Body of pancreas (tissue), 4 donors: ENCODE data around the gene C5orf15. TPM values are rescaled to one million over a fixed set of nuclear protein-coding genes. Genes with fewer than 3 reads are reported as not detected.

Source experiments
- ATAC-seq: fragments of 150-250 bp; one replicate; pipeline ENCODE4 v1.9.1; 2016
- DNase-seq, 4 donors: peaks; one replicate each; pipeline ENCODE4 v3.0.0-alpha.2; 2019
- H3K27ac ChIP-seq, 4 donors: fragments of 200-600 bp; sonication (generic); 1 replicate in 3 of 4; 2 replicates in 1 of 4; pipeline versions ENCODE4 v1.5.1 to v1.6.1; 2016 to 2019; ENCODE audit warnings: mild to moderate bottlenecking in 1 of 4, mixed read lengths in 1 of 4, moderate library complexity in 1 of 4
- H3K27me3 ChIP-seq, 2 donors: fragments of 200-600 bp; sonication (generic); one replicate each; pipeline ENCODE4 v1.6.0; 2016; ENCODE audit warnings: mild to moderate bottlenecking in 1 of 2
- H3K36me3 ChIP-seq, 2 donors: fragments of 200-600 bp; sonication (generic); replicated peaks in 1 of 2; 2 replicates each; pipeline ENCODE4 v1.5.1; 2016; ENCODE audit warnings: low read depth in 2 of 2; ENCODE audit not compliant: insufficient read depth in 1 of 2
- H3K4me1 ChIP-seq: fragments of 200-600 bp; sonication (generic); one replicate; pipeline ENCODE4 v1.6.0; 2016
- H3K4me3 ChIP-seq, 2 donors: fragments of 200-600 bp; sonication (generic); 1 replicate in 1 of 2; 2 replicates in 1 of 2; pipeline ENCODE4 v1.5.1; 2016 to 2019
- H3K9me3 ChIP-seq, 3 donors: fragments of 200-600 bp; sonication (generic); 1 replicate in 2 of 3; 2 replicates in 1 of 3; pipeline ENCODE4 v1.5.1; 2016
- CTCF ChIP-seq, 7 experiments: fragments of 450-650 bp in 4 of 7; fragments of 200-600 bp in 3 of 7; sonication (generic) in 3 of 7; IDR thresholded peaks; one replicate each; pipeline ENCODE4 v1.5.1; 2016 to 2019; ENCODE audit warnings: antibody characterized with exemption in 7 of 7
- POLR2A ChIP-seq, 3 donors: fragments of 450-650 bp; IDR thresholded peaks; one replicate each; pipeline ENCODE4 v1.6.1; 2016; ENCODE audit warnings: antibody characterized with exemption in 3 of 3, mild to moderate bottlenecking in 2 of 3
- WGBS, 2 donors: methylation state at CpG; one replicate each; pipeline ENCODE4 v1.1.5; 2017; 5-methylcytosine and 5-hydroxymethylcytosine counted together
- intact Hi-C: fragments of 100-400 bp; cut with DNase I; formaldehyde crosslinking; loops from one replicate; pipeline ENCODE4 v1.15.1; 2023
- total RNA-seq, 2 donors: library from RNA; depleted of rRNA; stranded (reverse); fragments of >200 nt; gene quantifications; one replicate each; pipeline ENCODE4 v1.1.0, GENCODE V29; 2016

C5orf15 gene
- total RNA-seq, 2 donors from 2014 or later: 20.4 to 28.0 TPM

GRCh38 chr5:133928587-133929393 lies 39.6 kb downstream of the C5orf15 start:
- no peak overlapping the region for H3K4me3 ChIP-seq
- DNase-seq: no peak

GRCh38 chr5:133927300-133928180 lies 40.9 kb downstream of the C5orf15 start:
- DNase-seq: no peak

More at GRCh38 chr5:133928587-133929393, 39.6 kb downstream of the C5orf15 start:
- H3K27ac ChIP-seq: no peak overlapping the region
- no peak for ATAC-seq
- intact Hi-C loops: no loop called here
- peaks cover 20% of the 10 kb centered on the region for H3K4me1 ChIP-seq
- no peaks in the 10 kb centered on the region for H3K27me3 ChIP-seq
- no peaks in the 10 kb centered on the region for H3K36me3 ChIP-seq
- H3K9me3 ChIP-seq: no peaks in the 10 kb centered on the region
- no peak for TF ChIP-seq CTCF (IDR thresholded peaks at IDR 0.05)
- TF ChIP-seq POLR2A (IDR thresholded peaks at IDR 0.05): no peak
- WGBS, 2 donors: 80% methylated on average over 9 of the region's 9 CpGs

GRCh38 chr5:133926489-133927299 lies 41.7 kb downstream of the C5orf15 start:
- intact Hi-C loops: no loop called here
- H3K27ac ChIP-seq: peak overlapping the region in 3 of 4 donors; percentile 50 to 61 (median 50)
- H3K27me3 ChIP-seq: no peaks in the 10 kb centered on the region
- DNase-seq: peak in 3 of 4 donors; percentile 46 to 58 (median 53)
- no peak overlapping the region for H3K4me3 ChIP-seq
- H3K36me3 ChIP-seq: no peaks in the 10 kb centered on the region
- peak; percentile 83 for ATAC-seq
- WGBS, 2 donors: 61 to 65% methylated on average over 12 to 17 of the region's 17 CpGs
- peaks cover 20% of the 10 kb centered on the region for H3K4me1 ChIP-seq
- TF ChIP-seq CTCF (IDR thresholded peaks at IDR 0.05) (no peak), POLR2A (IDR thresholded peaks at IDR 0.05) (no peak)
- no peaks in the 10 kb centered on the region for H3K9me3 ChIP-seq

More at GRCh38 chr5:133927300-133928180, 40.9 kb downstream of the C5orf15 start:
- Histone ChIP-seq H3K4me3 (no peak overlapping the region), H3K4me1 (peaks cover 20% of the 10 kb centered on the region), H3K9me3 (no peaks in the 10 kb centered on the region), H3K27me3 (no peaks in the 10 kb centered on the region), H3K27ac (peak overlapping the region in 3 of 4 donors; percentile 34 to 61 (median 50)), H3K36me3 (no peaks in the 10 kb centered on the region)
- TF ChIP-seq CTCF (IDR thresholded peaks at IDR 0.05) (no peak), POLR2A (IDR thresholded peaks at IDR 0.05) (no peak)
- ATAC-seq: no peak
- 78 to 80% methylated on average over 12 to 13 of the region's 13 CpGs for WGBS, 2 donors
- intact Hi-C loops: no loop called here

GRCh38 chr5:133925866-133926488 lies 42.4 kb downstream of the C5orf15 start:
- Histone ChIP-seq H3K27me3 (no peaks in the 10 kb centered on the region), H3K4me3 (no peak overlapping the region), H3K9me3 (no peaks in the 10 kb centered on the region), H3K27ac (peak overlapping the region in 2 of 4 donors; percentile 50 to 61), H3K4me1 (peaks cover 20% of the 10 kb centered on the region), H3K36me3 (no peaks in the 10 kb centered on the region)
- ATAC-seq: no peak
- no peak for DNase-seq
- intact Hi-C loops: no loop called here
- no peak for TF ChIP-seq POLR2A (IDR thresholded peaks at IDR 0.05)
- WGBS, 2 donors: 95 to 98% methylated on average over 7 to 12 of the region's 12 CpGs
